Thyroid gland (tissue), 4 donors: ENCODE results near the gene CDH6. TPM values are rescaled to one million over a fixed set of nuclear protein-coding genes. Genes with fewer than 3 reads are reported as not detected.

ENCODE experiments used
- DNase-seq, 2 donors: peaks; one replicate each; pipeline ENCODE4 v3.0.0-alpha.2; 2019
- H3K27ac ChIP-seq, 3 donors: fragments of 200-600 bp; sonication (generic); 1 replicate in 2 of 3; 2 replicates in 1 of 3; pipeline ENCODE4 v1.5.1; 2016 to 2019; ENCODE audit warnings: mild to moderate bottlenecking in 1 of 3, moderate library complexity in 1 of 3
- H3K27me3 ChIP-seq: fragments of 200-600 bp; sonication (generic); one replicate; pipeline ENCODE4 v1.5.1; 2019
- H3K36me3 ChIP-seq, 2 donors: fragments of 200-600 bp; sonication (generic); one replicate each; pipeline ENCODE4 v1.5.1; 2016 to 2019
- H3K4me1 ChIP-seq, 2 donors: fragments of 200-600 bp; sonication (generic); one replicate each; pipeline ENCODE4 v1.5.1; 2017 to 2019
- H3K4me3 ChIP-seq, 3 donors: fragments of 200-600 bp; sonication (generic); replicated peaks in 1 of 3; 1 replicate in 2 of 3; 2 replicates in 1 of 3; pipeline ENCODE4 v1.5.1; 2016; ENCODE audit warnings: mild to moderate bottlenecking in 1 of 3
- H3K9me3 ChIP-seq: fragments of 200-600 bp; sonication (generic); one replicate; pipeline ENCODE4 v1.5.1; 2017
- CTCF ChIP-seq, 6 experiments: fragments of 200-600 bp in 3 of 6; fragments of 450-650 bp in 3 of 6; sonication (generic) in 3 of 6; IDR thresholded peaks; one replicate each; pipeline ENCODE4 v1.5.1; 2016 to 2019; ENCODE audit warnings: antibody characterized with exemption in 6 of 6, mild to moderate bottlenecking in 2 of 6, inconsistent platforms in 1 of 6, moderate library complexity in 1 of 6
- POLR2A ChIP-seq, 2 donors: fragments of 450-650 bp; IDR thresholded peaks; one replicate each; pipeline ENCODE4 v1.6.1; 2017; ENCODE audit warnings: antibody characterized with exemption in 2 of 2, mild to moderate bottlenecking in 2 of 2, moderate library complexity in 1 of 2
- WGBS, 2 donors: methylation state at CpG; one replicate each; pipeline ENCODE4 v1.1.5; 2017; 5-methylcytosine and 5-hydroxymethylcytosine counted together
- intact Hi-C: fragments of 100-400 bp; cut with DNase I; formaldehyde crosslinking; loops from one replicate; pipeline ENCODE4 v1.15.1; 2023
- total RNA-seq, 4 donors: library from RNA; depleted of rRNA; stranded (reverse); fragments of >200 nt; gene quantifications; one replicate each; pipeline ENCODE4 v1.2.3, GENCODE V29; 2016

The CDH6 gene
- total RNA-seq, 4 donors from 2014 or later: 1.0 to 3.0 (median 2.2) TPM

GRCh38 chr5:31291323-31291854 is 97.9 kb downstream of the CDH6 start:
- 69 to 76% methylated on average over 7 of the region's 7 CpGs for WGBS, 2 donors
- Histone ChIP-seq H3K27me3 (no peaks in the 10 kb centered on the region), H3K36me3 (no peaks in the 10 kb centered on the region), H3K4me1 (no peaks in the 10 kb centered on the region), H3K27ac (no peak overlapping the region), H3K4me3 (no peak overlapping the region), H3K9me3 (no peaks in the 10 kb centered on the region)
- intact Hi-C loops: no loop called here
- TF ChIP-seq POLR2A (IDR thresholded peaks at IDR 0.05) (no peak), CTCF (IDR thresholded peaks at IDR 0.05) (no peak)
- DNase-seq: no peak

- Histone ChIP-seq H3K27ac (no peak overlapping the region), H3K36me3 (no peaks in the 10 kb centered on the region), H3K9me3 (no peaks in the 10 kb centered on the region), H3K4me1 (no peaks in the 10 kb centered on the region), H3K4me3 (no peak overlapping the region), H3K27me3 (no peaks in the 10 kb centered on the region)
- WGBS, 2 donors: 85 to 90% methylated on average over 1 of the region's 1 CpG
- no peak for DNase-seq
- intact Hi-C loops: no loop called here
- no peak for TF ChIP-seq POLR2A (IDR thresholded peaks at IDR 0.05)
- no peak for TF ChIP-seq CTCF (IDR thresholded peaks at IDR 0.05)
These were observed 107.0 kb downstream of the CDH6 start for GRCh38 chr5:31300501-31300900.

- Histone ChIP-seq H3K4me3 (no peak overlapping the region), H3K36me3 (no peaks in the 10 kb centered on the region), H3K4me1 (no peaks in the 10 kb centered on the region), H3K27me3 (no peaks in the 10 kb centered on the region), H3K9me3 (no peaks in the 10 kb centered on the region), H3K27ac (no peak overlapping the region)
- intact Hi-C loops: no loop called here
- WGBS, 2 donors: 75 to 83% methylated on average over 5 of the region's 5 CpGs
- TF ChIP-seq CTCF (IDR thresholded peaks at IDR 0.05) (no peak), POLR2A (IDR thresholded peaks at IDR 0.05) (no peak)
- DNase-seq: no peak
These were observed 108.3 kb downstream of the CDH6 start for GRCh38 chr5:31301833-31302232.

GRCh38 chr5:31303688-31304087 is 110.2 kb downstream of the CDH6 start:
- 86 to 90% methylated on average over 5 of the region's 5 CpGs for WGBS, 2 donors
- Histone ChIP-seq H3K4me3 (no peak overlapping the region), H3K27ac (no peak overlapping the region), H3K36me3 (no peaks in the 10 kb centered on the region), H3K9me3 (no peaks in the 10 kb centered on the region), H3K27me3 (no peaks in the 10 kb centered on the region), H3K4me1 (no peaks in the 10 kb centered on the region)
- DNase-seq: no peak
- intact Hi-C loops: no loop called here
- TF ChIP-seq CTCF (IDR thresholded peaks at IDR 0.05) (no peak), POLR2A (IDR thresholded peaks at IDR 0.05) (no peak)

- no peaks in the 10 kb centered on the region for H3K36me3 ChIP-seq
- TF ChIP-seq CTCF (IDR thresholded peaks at IDR 0.05): no peak
- WGBS, 2 donors: 77 to 86% methylated on average over 9 to 13 of the region's 13 CpGs
These were observed 124.2 kb downstream of the CDH6 start for GRCh38 chr5:31317665-31318064.

More at GRCh38 chr5:31317665-31318064, 124.2 kb downstream of the CDH6 start:
- intact Hi-C loops: no loop called here
- no peaks in the 10 kb centered on the region for H3K27me3 ChIP-seq
- H3K4me1 ChIP-seq: no peaks in the 10 kb centered on the region
- DNase-seq: no peak
- no peak overlapping the region for H3K4me3 ChIP-seq
- no peaks in the 10 kb centered on the region for H3K9me3 ChIP-seq
- no peak overlapping the region for H3K27ac ChIP-seq
